Embryonic facial prominence (tissue), 1 donor: ENCODE results near the gene CDC123.
"Not testable (repeated sequence)": the region's sequence is repeated elsewhere in the genome, so short reads cannot be mapped to it uniquely, and the experiment has no call there.

Experiments used
- DNase-seq: peaks from one replicate; pipeline ENCODE4 v3.0.0-alpha.2; 2016; ENCODE audit errors: extremely low spot score

Gene CDC123

GRCh38 chr10:12189426-12189825, 6.6 kb upstream of the CDC123 start:
- no peak for DNase-seq

GRCh38 chr10:12191715-12192114, 4.3 kb upstream of the CDC123 start:
- DNase-seq = no peak

GRCh38 chr10:12193193-12193592, 2.8 kb upstream of the CDC123 start:
- DNase-seq = no peak

GRCh38 chr10:12194752-12195271, 1.2 kb upstream of the CDC123 start:
- DNase-seq = no peak

- no peak for DNase-seq
These were observed 746 bp upstream of the CDC123 start for GRCh38 chr10:12195281-12195602.

GRCh38 chr10:12196531-12197211, 683 bp downstream of the CDC123 start:
- DNase-seq = no peak

- DNase-seq = no peak
These were observed 2.2 kb downstream of the CDC123 start for GRCh38 chr10:12198156-12198555.

- DNase-seq = no peak
These were observed 4.9 kb downstream of the CDC123 start for GRCh38 chr10:12200850-12201249.

- no peak for DNase-seq
These were observed 5.6 kb downstream of the CDC123 start for GRCh38 chr10:12201543-12201942.

GRCh38 chr10:12202226-12202625, 6.2 kb downstream of the CDC123 start:
- no peak for DNase-seq

- no peak for DNase-seq
These were observed 9.1 kb downstream of the CDC123 start for GRCh38 chr10:12205082-12205481.

- no peak for DNase-seq
These were observed 11.1 kb downstream of the CDC123 start for GRCh38 chr10:12207114-12207513.

GRCh38 chr10:12208460-12208859, 12.5 kb downstream of the CDC123 start:
- no peak for DNase-seq

GRCh38 chr10:12212454-12212853, 16.5 kb downstream of the CDC123 start:
- DNase-seq = no peak

GRCh38 chr10:12213621-12214020, 17.6 kb downstream of the CDC123 start:
- no peak for DNase-seq

GRCh38 chr10:12214093-12214492, 18.1 kb downstream of the CDC123 start:
- DNase-seq = no peak

- DNase-seq = no peak
These were observed 18.8 kb downstream of the CDC123 start for GRCh38 chr10:12214763-12215218.

GRCh38 chr10:12218991-12219390, 23.0 kb downstream of the CDC123 start:
- no peak for DNase-seq

GRCh38 chr10:12221323-12222298, 25.6 kb downstream of the CDC123 start:
- DNase-seq = no peak

- no peak for DNase-seq
These were observed 29.5 kb downstream of the CDC123 start for GRCh38 chr10:12225444-12225843.

GRCh38 chr10:12226438-12226837, 30.4 kb downstream of the CDC123 start:
- DNase-seq = not testable (repeated sequence)

GRCh38 chr10:12228851-12229250, 32.9 kb downstream of the CDC123 start:
- DNase-seq = no peak

- not testable (repeated sequence) for DNase-seq
These were observed 38.7 kb downstream of the CDC123 start for GRCh38 chr10:12234687-12235086.
